Activated CD8-positive, alpha-beta memory T cell treated with anti-CD3 and anti-CD28 coated beads, Interleukin-2, amount 50 U/mL, for 1 hour (primary cell): ENCODE results near the gene FHIT.
"Not testable (repeated sequence)": the region's sequence is repeated elsewhere in the genome, so short reads cannot be mapped to it uniquely, and the experiment has no call there.

ENCODE experiments used
- DNase-seq: peaks from one replicate; pipeline ENCODE4 v3.0.0-alpha.2; 2020; ENCODE audit errors: extremely low read depth

FHIT gene

DNA sequence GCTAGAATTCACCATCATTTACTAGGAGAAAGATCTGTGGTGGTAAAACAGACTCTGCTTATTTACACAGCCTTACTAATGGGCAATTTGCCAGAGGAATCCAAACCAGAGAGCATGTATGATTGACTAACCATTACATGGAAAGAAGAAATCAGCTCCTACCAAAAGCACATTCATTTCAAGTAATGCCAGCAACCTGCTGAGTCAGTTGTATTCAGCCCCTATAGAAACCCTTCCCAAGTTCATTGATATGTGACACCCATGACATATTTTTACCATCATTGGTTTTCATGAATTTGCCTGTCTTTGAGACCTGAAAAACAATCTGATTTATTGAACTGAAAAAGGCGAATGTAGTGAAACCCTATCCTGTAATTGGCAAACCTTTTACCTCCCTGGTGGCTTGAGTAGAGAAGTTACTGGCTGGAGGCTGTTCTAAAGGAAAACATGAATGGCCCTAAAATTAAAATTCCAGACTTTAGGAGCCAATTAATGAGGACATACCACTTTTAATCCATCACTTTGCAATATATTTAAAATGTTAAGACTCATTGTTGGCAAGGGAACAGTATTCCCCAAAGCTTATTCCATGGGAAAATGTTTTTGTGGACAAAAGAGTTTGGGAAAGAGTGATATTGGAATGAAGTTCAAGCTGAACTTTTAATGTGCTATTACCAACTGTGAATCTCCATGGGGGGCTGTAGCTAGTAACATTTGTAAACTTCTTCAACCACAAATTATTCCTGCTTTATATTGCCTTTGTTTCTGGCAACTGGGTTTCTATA lies 542.9 kb downstream of the FHIT start:
- DNase-seq: no peak

DNA sequence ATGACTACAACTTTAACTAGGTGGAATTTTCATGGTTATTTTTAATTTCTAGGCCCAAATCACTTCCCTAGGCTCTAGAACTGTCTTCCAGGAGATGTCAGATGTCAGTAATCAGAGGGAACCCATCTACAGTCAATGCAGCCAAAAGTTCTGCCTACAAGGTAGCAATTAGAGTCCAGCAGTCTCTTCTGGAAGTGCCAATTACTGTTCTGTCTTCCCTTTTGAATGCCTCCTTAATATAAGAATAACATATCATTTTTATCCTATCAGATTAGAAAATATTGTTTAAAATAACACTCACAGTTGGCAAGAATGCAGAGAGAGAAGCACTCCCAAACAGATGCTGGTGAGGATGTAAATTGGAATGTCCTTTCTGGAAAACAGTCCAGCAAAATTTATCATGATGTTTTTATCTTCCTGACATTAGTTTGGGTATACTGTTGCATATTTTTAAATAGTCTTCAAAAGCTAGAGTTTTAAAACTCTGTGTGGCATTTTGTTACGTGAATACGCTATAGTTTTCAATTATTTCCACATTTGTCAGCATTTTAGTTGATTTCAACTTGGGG lies 543.7 kb downstream of the FHIT start:
- DNase-seq: no peak

DNA sequence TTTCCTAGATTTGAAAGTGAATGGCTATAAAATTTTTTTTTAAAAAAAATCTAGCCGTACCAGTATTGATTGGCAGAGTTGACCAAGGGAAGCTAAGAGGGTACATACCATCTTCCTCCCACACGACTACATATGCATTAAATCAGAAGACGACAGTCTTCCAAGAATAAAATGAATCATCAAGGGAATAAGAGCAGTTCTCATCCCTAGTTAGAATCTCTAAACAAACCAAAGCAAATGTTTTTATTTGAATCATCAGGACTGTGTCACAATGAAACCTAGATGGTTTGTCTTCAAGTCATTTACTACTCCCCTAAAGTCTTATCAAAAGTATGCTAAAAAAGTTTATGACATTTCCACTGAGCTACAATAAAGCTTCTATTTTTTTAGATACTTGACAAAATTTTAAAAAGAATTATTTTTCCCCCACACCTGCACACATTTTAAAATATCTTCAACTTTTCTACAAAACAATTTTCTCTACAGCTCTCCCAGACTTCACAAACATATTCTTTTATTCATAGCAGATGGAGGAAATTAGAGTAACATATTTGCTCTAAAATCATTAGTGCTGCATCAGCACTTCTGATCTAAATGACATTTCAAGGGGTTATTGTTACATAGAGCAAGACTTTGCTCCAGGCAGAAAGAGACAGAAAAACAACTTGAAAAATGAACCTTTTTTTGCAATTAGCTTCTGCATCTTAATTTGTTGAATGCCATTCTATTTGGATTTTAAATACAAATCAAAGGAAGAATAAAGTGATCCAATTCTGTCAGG lies 547.1 kb downstream of the FHIT start:
- no peak for DNase-seq

DNA sequence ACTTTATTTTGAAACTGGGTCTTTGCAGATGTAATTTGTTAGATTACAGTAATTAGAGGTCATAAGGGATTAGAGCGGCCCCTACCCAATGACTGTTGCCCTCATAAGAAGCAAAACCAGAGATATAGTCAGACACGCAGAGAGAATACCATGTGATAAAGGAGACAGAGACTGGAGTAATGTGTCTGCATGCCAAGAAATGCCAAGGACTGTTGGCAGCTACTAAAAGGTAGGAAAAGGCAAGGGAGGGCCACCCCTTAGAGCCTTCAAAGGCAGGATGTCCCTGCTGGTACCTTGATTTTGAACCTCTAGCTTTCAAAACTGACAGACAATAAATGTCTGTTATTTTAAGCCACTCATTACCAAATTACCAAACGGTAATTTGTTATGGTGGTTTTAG lies 548.2 kb downstream of the FHIT start:
- DNase-seq: no peak

DNA sequence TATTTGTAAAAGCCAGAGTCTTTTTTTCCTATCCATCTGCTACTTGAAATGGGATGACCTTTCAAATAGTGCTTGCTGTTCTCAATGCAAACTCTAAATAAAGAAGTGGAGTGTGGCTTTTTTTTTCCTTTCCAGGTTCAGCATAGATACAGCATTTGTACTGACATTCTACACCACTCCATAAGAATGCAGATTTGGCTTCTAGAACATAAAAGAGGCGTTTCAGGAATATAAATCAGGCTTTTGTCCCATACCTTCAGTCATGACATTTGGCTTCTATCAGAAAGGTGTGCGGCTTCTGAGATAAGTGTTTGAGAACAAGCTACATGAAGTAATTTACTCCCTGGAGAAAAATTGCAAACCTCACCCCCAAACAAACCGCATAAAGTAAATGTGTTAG lies 553.1 kb downstream of the FHIT start:
- no peak for DNase-seq

DNA sequence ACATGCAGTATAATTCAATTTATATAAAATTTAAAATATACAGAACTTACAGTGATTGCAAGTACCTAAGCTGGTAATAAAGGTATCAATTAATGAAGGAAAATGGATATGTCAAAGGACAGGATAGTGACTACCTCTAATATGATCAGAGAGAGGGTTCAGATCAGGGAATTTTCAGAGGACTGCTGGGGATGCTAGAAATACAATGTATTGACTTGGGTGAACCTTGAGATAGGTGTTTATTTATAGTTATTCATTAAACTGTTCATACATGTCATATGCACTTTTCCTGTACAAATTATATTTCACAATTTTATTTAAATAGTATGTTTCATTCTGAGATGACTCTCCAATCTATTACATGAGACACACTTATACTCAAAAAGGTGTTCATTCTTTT lies 554.1 kb downstream of the FHIT start:
- DNase-seq: no peak

DNA sequence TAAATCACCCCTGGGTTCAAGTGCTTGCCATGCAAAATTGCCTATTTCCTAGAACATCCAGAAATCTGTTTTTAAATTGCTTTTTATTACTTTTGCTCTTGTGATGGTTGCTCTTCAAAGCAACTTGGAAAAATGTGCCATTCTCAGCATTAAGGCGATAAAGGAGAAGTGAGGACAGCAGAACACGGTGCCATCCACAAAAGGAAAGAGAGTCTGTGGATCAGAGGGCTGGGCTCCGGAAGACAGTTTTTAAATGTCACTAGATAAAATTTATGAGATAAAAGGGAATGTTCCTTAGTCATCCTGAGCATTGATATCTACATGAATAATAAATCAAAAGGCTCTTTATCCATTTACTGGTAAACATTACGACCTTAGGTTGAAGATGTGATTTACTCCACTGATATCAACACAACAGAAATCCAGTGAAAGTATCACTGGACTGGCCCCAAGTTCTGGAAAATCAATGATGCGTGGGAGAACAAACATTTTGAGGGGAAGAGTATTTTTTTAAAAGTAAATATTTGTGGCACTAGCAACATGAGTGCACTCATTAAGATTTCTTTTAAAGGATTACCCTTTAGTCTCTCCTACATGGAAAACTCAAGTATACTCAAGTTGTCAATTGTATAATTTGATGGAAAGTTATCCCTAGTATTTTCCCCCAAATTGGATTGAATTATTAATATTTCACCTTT lies 554.7 kb downstream of the FHIT start:
- no peak for DNase-seq

DNA sequence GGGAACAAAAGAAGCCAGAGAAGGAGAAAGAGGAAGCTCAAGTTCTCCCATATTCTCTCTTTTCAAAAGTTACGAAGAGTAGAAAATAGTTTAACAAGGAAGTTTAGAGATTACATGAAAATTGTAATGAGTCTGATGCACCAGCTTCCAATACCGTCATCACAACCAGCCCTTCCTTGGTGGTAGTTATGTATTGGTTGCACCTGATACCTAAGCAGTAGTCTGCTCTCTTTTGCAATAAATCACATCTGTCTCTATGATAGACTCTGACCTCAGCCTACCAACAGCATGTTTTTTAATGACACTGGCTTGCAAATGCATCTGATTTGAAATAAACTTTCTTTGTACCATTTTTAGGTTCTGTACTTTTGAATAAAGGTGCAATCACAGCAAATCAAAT lies 575.8 kb downstream of the FHIT start:
- DNase-seq: no peak

DNA sequence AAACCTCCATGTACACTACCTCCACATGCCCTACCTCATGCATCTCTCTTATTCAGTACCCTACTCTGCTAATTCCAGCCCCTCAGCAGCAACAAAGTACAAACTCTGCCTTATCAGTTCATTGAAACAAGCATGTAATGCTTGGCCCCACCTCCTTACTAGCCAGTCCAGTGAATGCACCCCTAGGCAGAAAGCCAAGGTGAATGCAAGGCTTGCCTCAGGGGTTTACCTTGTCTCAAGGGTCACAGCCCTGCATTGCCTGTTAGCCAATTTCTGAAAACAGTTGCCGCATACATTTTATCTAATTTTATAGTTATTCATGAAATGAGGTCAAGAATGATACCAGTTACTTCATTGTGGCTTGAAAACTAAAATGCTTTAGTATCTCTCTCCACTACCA lies 576.4 kb downstream of the FHIT start:
- DNase-seq: no peak

DNA sequence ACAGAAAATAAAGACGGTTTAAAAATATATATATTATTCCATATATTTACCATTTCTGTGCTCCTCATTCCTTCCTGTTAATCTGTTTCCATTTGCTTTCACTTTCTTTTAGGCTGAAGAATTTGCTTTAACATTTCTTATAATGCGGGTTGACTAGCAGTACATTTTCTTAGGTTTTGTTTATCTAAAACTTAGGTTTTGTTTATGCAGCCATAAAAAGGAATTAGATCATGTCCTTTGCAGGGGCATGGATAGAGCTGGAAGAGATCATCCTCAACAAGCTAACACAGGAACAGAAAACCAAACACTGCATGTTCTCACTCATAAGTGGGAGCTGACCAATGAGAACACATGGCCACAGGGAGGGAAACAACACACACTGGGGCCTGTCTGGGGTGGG lies 578.1 kb downstream of the FHIT start:
- DNase-seq: no peak

DNA sequence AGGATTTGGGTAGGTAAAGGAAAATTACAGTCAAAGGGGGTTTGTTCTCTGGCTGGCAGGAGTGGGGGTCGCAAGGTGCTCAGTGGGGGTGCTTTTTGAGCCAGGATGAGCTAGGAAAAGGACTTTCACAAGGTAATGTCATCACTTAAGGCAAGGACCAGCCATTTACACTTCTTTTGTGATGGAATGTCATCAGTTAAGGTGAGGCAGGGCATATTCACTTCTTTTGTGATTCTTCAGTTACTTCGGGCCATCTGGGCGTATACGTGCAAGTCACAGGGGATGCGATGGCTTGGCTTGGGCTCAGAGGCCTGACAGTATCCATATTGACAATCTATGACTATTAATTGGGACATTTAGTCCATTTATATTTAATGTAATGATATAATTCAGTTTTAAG lies 578.9 kb downstream of the FHIT start:
- DNase-seq: not testable (repeated sequence)

DNA sequence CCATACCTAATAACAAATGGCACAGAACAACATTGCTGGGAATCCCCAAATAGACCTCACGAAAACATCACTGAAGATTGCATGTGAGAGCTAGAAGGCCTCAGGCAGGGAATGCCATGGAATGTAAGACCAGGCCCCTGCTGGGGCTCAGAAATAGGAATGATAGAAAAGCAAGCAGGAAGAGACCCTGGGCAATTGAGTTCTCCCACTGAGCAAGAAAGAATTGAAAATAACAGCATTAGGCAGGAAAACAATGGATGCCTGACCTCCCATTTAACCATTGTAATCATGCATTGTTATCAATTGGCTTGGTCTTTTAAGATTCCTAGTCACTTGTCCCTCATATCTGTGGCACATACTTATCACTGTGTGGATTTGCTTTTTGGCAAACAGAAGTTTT lies 581.6 kb downstream of the FHIT start:
- DNase-seq: no peak

DNA sequence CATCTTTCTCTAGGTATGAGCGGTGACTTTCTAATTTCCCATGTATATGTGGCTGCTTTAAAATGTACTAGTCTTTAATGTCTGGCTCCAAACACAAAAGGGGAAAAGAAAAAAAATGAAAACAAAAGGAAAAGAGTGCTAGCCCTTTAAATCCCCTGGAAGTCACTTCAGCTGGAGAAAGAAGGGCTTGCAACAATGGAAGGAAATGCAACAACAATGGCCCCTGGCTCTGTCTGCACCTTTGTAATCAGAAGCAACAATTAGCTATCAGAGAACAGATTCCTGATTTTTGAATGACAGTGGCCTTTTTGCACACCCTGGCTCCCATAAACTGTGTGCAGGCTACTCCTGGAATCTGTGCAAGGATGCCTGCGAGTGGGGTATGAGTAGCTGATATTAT lies 591.2 kb downstream of the FHIT start:
- DNase-seq: no peak

DNA sequence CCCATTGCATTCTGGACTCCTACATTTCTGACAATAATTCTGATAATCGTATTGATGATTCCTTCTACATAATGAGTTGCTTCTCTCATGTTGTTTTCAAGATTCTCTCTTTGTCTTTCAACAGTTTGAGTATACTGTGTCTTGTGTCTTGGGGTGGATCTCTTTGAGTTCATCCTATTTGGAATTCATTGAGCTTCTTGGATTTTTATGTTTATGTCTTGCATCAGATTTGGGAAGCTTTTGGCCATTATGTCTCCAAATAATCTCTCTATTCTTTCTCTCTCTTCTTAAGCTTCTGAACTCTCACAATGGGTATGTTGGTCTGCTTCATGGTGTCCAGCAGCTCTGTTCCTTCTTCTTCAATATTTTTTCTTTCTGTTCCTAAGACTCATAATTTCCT lies 592.2 kb downstream of the FHIT start:
- no peak for DNase-seq

DNA sequence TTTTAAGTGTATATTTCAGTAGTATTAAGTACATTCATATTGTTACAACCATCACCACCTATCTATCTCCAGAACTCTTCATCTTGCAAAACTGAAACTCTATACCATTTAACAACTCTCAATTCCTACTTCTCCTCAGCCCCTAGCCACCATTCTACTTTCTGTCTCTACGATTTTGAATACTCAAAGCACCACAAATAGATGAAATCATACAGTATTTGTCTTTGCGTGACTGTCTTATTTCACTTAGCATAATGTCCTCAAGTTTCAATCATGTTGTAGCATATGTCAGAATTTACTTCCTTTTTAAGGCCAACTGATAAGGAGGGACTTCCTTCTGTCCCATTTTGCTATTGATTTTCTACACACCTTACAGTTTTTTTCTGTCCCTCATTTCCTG lies 593.3 kb downstream of the FHIT start:
- no peak for DNase-seq

DNA sequence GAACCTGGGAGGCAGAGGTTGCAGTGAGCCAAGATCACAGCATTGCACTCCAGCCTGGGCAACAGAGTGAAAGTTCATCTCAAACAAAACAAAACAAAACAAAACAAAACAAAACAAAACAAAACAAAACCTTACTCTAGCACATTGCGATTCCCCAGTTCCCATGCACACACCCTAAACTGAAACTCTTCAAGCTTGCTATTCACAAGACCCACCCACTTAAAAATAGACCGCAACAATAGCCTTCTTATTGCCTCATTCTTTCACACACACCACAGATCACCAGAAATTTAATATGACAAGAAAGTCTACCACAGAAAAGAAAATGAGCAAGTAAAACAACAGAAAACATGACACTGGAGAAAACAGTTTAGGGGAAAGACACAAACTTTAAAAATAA lies 598.4 kb downstream of the FHIT start:
- DNase-seq: no peak

DNA sequence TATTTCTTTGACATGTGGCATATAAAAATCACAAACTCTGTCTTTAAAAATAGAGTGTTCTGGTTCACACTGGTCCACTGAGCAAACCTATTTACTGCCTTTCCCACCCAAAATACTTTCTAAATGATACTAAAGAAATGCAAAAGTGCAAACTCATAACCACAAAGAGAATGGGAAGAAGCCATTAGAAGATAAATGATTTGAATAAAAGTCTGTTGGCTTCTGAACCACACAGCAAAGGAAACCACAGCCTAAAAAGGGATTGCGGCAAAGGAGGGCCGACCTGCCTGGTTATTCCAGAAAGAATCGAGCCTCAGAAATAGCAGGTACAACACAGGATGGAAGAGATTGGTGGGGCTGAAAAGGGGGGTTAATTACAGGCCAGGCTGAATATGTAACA lies 599.5 kb downstream of the FHIT start:
- no peak for DNase-seq

DNA sequence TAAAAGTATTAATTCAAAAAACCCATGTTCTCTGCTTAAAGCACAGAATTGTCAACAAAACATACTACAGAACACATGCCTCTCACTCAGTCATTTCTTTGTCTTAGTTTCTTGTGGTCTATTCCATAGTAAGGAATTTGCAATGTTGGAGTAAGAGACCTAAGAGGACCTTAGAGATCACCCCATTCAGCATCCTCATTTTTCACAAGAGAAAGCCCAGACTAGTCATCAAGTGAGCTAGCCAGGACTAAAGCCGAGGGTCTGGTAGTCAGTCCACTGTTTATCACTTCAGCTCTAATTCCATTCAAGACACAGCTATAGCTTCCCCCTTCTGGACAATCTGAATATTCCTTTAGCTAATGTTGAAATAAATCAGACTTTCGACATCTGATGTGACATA lies 601.1 kb downstream of the FHIT start:
- no peak for DNase-seq

DNA sequence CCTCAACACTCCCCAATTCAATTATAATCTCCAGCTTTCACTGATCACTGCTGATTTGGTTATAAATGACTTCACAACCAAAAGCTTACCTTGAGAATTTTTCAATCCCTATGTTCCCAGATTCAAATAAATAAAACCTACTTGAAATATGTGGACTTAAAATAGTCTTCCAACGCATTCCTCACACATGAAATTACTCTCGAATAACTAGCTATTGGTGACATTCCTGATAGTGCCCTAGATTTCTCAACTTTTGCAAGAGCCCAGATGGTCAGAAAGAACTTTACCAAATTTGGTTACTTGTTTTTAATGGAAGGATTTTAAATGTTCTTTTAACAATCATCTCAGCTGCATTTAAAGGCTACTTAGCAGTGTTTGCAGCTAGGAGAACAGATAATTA lies 605.5 kb downstream of the FHIT start:
- DNase-seq: no peak

DNA sequence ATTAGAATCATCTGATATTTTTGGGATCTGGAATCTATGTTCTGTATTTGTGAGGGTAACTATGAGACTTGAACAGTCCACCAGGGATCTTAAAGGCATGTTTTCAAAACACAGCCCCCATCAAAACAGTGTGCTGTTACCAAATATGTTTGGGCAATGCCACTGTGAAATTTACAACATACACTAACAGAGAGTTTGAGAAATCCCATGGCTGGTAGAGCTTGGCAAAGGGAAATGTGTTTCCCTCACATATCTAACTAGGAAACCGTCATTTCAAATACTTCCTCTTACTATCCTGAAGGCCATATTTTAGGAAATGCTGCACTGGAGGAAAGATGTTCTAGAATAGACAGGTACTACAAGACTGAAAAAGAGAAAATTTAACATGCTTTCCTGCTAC lies 607.4 kb downstream of the FHIT start:
- DNase-seq: no peak

DNA sequence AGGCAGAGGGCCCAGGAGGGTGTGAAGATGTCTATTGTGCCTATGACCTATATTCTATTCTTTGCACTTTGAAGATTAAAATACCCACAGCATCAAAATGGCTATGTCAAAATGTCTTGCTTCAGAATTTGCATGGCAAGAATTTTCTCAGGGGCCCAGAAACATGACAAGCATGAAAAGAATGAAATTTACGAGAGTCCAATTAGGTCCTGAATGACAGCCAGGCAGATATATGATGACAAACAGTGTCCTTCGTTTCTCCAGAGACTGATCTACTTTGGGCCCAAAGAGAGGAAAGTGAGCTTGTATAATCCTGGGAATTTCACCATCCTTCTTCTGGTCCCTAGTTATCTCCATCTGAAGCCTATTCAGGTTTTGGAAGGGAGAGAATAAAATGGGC lies 609.9 kb downstream of the FHIT start:
- no peak for DNase-seq

DNA sequence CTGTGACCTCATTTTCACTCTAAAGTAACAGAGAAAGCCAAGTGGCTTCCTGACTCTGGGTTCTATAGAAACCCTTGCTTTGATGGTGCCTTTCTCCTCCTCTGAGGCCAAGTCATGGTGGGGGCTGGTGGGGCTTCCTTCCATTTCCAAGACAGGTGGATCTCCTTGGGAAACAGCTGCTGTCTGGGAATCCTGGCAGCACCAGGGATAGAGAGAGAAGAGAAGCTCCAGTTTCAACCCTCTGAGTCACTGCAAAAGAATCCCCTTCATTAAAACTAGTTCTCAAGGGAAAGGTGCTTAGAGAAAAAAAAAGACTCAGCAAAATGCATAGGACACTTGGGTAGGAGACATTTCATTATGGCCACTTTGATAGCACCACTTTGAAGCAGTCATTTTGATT lies 614.4 kb downstream of the FHIT start:
- DNase-seq: no peak

DNA sequence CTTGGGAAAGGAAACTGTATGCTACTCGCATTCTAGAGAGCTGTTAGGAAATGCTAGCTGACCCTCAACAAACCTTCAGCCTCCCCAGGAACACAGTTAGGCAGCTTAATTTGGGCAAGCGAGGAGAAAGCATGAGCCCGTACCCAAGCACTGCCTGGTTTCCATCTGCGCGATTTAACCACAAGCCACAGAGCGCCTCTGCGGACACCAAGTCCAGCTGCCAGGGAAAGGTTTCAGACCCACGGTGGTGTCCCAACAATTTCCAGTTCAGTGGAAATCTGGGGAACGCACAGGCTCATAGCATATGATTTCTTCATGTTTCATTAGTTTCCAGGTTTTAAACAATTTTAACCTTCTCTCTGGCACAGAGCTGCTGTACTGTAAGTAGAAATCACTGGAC lies 617.6 kb downstream of the FHIT start:
- no peak for DNase-seq
